ENCODE measurements around the gene HEATR9.

The HEATR9 gene

GRCh38 chr17:35875800-35876139 is 7.1 kb upstream of the HEATR9 start:
- H3K27me3 ChIP-seq (ENCODE audit: insufficient read depth, low read length), result no peaks in the 10 kb centered on the region
- H3K36me3 ChIP-seq (ENCODE audit: insufficient read depth, low read length), result no peaks in the 10 kb centered on the region
- no peak overlapping the region for H3K27ac ChIP-seq (ENCODE audit: low read depth, low read length)
- peak overlapping the region; percentile 57 for H2AFZ ChIP-seq (ENCODE audit: low read length, unreplicated experiment)
- H3K4me3 ChIP-seq (ENCODE audit: low read depth, low read length), result no peak overlapping the region
- peaks cover 20% of the 10 kb centered on the region for H3K4me1 ChIP-seq (ENCODE audit: control insufficient read depth, insufficient read depth, low read length, unreplicated experiment)
- no peaks in the 10 kb centered on the region for H3K79me2 ChIP-seq (ENCODE audit: control insufficient read depth, insufficient read depth, low read length, unreplicated experiment)

- Histone ChIP-seq H3K4me1 (ENCODE audit: control insufficient read depth, insufficient read depth, low read length, unreplicated experiment) (peaks cover 14% of the 10 kb centered on the region), H3K79me2 (ENCODE audit: control insufficient read depth, insufficient read depth, low read length, unreplicated experiment) (no peaks in the 10 kb centered on the region), H3K27me3 (ENCODE audit: insufficient read depth, low read length) (no peaks in the 10 kb centered on the region), H3K4me3 (ENCODE audit: low read depth, low read length) (no peak overlapping the region), H3K27ac (ENCODE audit: low read depth, low read length) (no peak overlapping the region), H3K36me3 (ENCODE audit: insufficient read depth, low read length) (no peaks in the 10 kb centered on the region), H2AFZ (ENCODE audit: low read length, unreplicated experiment) (peak overlapping the region; percentile 57)
These were observed 6.5 kb upstream of the HEATR9 start for GRCh38 chr17:35875072-35875799.

- H3K27ac ChIP-seq (ENCODE audit: low read depth, low read length), result no peak overlapping the region
- H3K4me3 ChIP-seq (ENCODE audit: low read depth, low read length), result no peak overlapping the region
- peaks cover 8% of the 10 kb centered on the region for H3K4me1 ChIP-seq (ENCODE audit: control insufficient read depth, insufficient read depth, low read length, unreplicated experiment)
- no peak overlapping the region for H2AFZ ChIP-seq (ENCODE audit: low read length, unreplicated experiment)
- no peaks in the 10 kb centered on the region for H3K36me3 ChIP-seq (ENCODE audit: insufficient read depth, low read length)
- no peaks in the 10 kb centered on the region for H3K27me3 ChIP-seq (ENCODE audit: insufficient read depth, low read length)
- no peaks in the 10 kb centered on the region for H3K79me2 ChIP-seq (ENCODE audit: control insufficient read depth, insufficient read depth, low read length, unreplicated experiment)
These were observed 3.7 kb upstream of the HEATR9 start for GRCh38 chr17:35872196-35872980.

DNA sequence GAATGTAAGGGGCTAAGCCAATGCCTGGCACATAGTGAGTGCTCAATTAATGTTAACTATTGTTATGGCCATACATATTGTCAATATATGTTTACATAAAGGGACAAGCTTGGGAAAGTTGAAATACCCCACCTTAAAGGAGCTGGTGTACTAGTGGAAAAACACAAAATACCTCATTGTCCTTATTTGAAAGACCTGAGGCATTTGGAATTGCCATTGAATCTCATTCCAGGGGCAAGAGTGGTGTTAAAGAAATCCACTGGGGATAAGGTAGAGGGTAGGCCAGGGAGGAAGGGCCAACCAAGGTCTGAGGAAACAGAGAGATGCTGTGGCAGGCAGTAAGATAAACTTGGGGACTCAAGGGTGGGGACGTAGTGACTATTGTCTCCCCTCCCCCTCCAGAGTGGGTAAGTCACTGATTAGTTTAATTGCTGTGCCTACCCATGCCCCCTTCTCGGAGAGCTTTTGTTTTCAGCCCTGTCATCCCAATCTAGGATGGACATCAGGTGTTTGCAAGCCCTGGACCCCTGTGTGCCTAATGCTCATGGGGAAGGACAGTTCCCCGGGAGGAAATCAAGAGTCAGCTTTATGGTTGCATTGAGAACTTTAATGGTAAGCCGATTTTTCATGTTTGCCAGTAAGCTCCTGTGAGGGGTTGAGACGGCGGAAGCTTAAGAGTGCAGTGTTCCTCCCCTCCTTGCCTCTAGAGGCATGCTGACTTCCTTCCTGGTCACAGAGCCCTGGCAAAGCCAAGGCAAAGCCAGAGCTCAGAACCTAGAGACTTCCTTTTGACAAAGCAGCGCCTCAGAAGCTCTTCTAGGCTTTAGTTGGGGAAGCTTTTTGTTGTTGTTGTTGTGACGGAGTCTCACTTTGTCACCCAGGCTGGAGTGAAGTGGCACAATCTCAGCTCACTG is 2.5 kb upstream of the HEATR9 start:
- Histone ChIP-seq H3K27ac (ENCODE audit: low read depth, low read length) (no peak overlapping the region), H3K27me3 (ENCODE audit: insufficient read depth, low read length) (no peaks in the 10 kb centered on the region), H2AFZ (ENCODE audit: low read length, unreplicated experiment) (no peak overlapping the region), H3K36me3 (ENCODE audit: insufficient read depth, low read length) (no peaks in the 10 kb centered on the region), H3K79me2 (ENCODE audit: control insufficient read depth, insufficient read depth, low read length, unreplicated experiment) (no peaks in the 10 kb centered on the region), H3K4me3 (ENCODE audit: low read depth, low read length) (no peak overlapping the region), H3K4me1 (ENCODE audit: control insufficient read depth, insufficient read depth, low read length, unreplicated experiment) (peaks cover 14% of the 10 kb centered on the region)

DNA sequence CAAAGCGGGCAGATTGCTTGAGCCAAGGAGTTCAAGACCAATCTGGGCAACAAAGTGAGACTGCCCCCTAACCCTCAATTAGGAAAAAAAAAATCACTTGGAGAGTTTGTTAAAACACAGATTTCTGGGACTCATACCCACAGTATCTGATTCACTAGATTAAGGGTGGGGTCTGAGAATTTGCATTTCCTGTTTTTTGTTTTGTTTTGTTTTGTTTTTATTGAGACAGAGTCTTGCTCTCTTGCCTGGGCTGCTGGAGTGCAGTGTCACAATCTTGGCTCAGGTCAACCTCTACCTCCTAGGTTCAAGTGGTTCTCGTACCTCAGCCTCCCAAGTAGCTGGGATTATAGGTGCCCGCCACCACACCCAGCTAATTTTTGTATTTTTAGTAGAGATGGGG is 1.1 kb downstream of the HEATR9 start:
- no peaks in the 10 kb centered on the region for H3K79me2 ChIP-seq (ENCODE audit: control insufficient read depth, insufficient read depth, low read length, unreplicated experiment)
- no peak overlapping the region for H2AFZ ChIP-seq (ENCODE audit: low read length, unreplicated experiment)
- H3K27ac ChIP-seq (ENCODE audit: low read depth, low read length), result no peak overlapping the region
- H3K4me1 ChIP-seq (ENCODE audit: control insufficient read depth, insufficient read depth, low read length, unreplicated experiment), result peaks cover 17% of the 10 kb centered on the region
- H3K36me3 ChIP-seq (ENCODE audit: insufficient read depth, low read length), result no peaks in the 10 kb centered on the region
- H3K27me3 ChIP-seq (ENCODE audit: insufficient read depth, low read length), result no peaks in the 10 kb centered on the region
- no peak overlapping the region for H3K4me3 ChIP-seq (ENCODE audit: low read depth, low read length)

GRCh38 chr17:35866341-35866950 is 2.2 kb downstream of the HEATR9 start:
- no peaks in the 10 kb centered on the region for H3K27me3 ChIP-seq (ENCODE audit: insufficient read depth, low read length)
- H2AFZ ChIP-seq (ENCODE audit: low read length, unreplicated experiment), result peak overlapping the region; percentile 67
- peaks cover 17% of the 10 kb centered on the region for H3K4me1 ChIP-seq (ENCODE audit: control insufficient read depth, insufficient read depth, low read length, unreplicated experiment)
- H3K27ac ChIP-seq (ENCODE audit: low read depth, low read length), result peak overlapping the region; percentile 85
- no peaks in the 10 kb centered on the region for H3K36me3 ChIP-seq (ENCODE audit: insufficient read depth, low read length)
- peak overlapping the region; percentile 18; the same call in 1 of the 2 replicates for H3K4me3 ChIP-seq (ENCODE audit: low read depth, low read length)
- no peaks in the 10 kb centered on the region for H3K79me2 ChIP-seq (ENCODE audit: control insufficient read depth, insufficient read depth, low read length, unreplicated experiment)

DNA sequence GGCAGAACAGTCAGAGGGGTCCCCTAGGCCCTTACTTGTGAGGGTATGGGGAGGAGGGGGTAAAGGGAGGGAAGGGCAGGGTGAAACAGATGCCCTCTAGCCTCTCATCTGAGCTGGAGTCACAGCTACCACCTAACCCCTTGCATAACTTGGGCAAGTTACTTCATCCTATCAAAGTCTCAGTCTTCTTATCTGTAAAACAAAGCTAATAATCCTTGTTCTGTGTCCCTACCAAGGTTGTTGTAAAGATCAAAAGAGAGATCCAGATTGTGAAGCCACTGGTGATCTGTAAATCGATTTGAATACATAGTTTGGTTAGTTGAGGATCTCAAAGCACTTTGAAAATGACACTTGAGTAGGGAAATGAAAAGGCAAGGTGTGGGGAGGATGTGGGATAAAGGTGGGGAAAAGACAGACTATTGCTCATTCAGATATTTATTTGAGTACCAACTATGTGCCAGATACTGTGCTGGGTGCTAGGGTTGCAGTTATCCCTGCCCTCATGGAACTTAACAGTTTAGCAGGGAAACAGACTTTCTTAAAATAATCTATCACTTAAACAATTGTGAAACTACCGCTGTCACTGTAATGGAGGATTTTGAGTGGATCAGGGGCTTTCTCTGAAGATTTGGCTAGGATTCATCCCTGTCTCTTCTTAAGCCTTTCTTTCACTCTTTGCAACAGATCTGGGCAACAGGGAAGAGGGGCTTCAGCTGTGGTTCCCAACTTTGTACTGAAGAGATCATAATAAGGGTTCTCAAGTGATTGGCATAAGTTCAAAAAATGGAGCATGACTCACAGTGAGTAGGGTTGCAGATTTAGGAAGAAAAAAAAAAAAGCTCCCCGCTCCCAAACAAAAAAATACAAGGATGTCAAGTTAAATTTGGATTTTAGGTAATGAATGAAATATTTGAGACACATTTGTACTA is 3.0 kb downstream of the HEATR9 start:
- Histone ChIP-seq H3K36me3 (ENCODE audit: insufficient read depth, low read length) (no peaks in the 10 kb centered on the region), H3K4me3 (ENCODE audit: low read depth, low read length) (peak overlapping the region; percentile 18; the same call in 1 of the 2 replicates), H3K79me2 (ENCODE audit: control insufficient read depth, insufficient read depth, low read length, unreplicated experiment) (no peaks in the 10 kb centered on the region), H3K27me3 (ENCODE audit: insufficient read depth, low read length) (no peaks in the 10 kb centered on the region), H3K27ac (ENCODE audit: low read depth, low read length) (peak overlapping the region; percentile 85), H3K4me1 (ENCODE audit: control insufficient read depth, insufficient read depth, low read length, unreplicated experiment) (peaks cover 17% of the 10 kb centered on the region), H2AFZ (ENCODE audit: low read length, unreplicated experiment) (peak overlapping the region; percentile 36)

DNA sequence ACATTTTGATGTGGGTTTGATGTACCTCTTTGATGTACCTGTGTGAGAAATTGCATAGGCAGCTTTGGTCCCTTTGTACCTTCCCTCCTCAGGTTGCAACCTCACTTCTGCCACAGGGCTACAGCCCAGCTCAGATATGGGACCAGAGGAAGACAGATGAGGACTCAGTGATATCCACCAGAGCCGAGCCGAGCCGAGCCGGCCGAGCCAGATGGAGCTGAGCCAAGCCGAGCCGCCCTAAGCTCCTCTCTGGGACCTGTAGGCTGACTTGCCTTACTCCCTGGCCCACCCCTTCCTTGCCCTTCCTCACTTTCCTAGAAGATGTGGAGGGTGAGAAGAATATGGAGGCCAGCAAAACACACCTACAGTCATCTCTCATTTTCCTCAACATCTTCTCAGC is 3.8 kb downstream of the HEATR9 start:
- Histone ChIP-seq H3K36me3 (ENCODE audit: insufficient read depth, low read length) (no peaks in the 10 kb centered on the region), H3K27me3 (ENCODE audit: insufficient read depth, low read length) (no peaks in the 10 kb centered on the region), H2AFZ (ENCODE audit: low read length, unreplicated experiment) (no peak overlapping the region), H3K4me1 (ENCODE audit: control insufficient read depth, insufficient read depth, low read length, unreplicated experiment) (peaks cover 17% of the 10 kb centered on the region), H3K4me3 (ENCODE audit: low read depth, low read length) (no peak overlapping the region), H3K79me2 (ENCODE audit: control insufficient read depth, insufficient read depth, low read length, unreplicated experiment) (no peaks in the 10 kb centered on the region), H3K27ac (ENCODE audit: low read depth, low read length) (no peak overlapping the region)

GRCh38 chr17:35856603-35857002 is 12.1 kb downstream of the HEATR9 start:
- Histone ChIP-seq H3K27me3 (ENCODE audit: insufficient read depth, low read length) (no peaks in the 10 kb centered on the region), H3K27ac (ENCODE audit: low read depth, low read length) (no peak overlapping the region), H3K36me3 (ENCODE audit: insufficient read depth, low read length) (no peaks in the 10 kb centered on the region)

More at GRCh38 chr17:35856603-35857002, 12.1 kb downstream of the HEATR9 start:
- Histone ChIP-seq H2AFZ (ENCODE audit: low read length, unreplicated experiment) (no peak overlapping the region), H3K79me2 (ENCODE audit: control insufficient read depth, insufficient read depth, low read length, unreplicated experiment) (no peaks in the 10 kb centered on the region), H3K4me3 (ENCODE audit: low read depth, low read length) (no peak overlapping the region), H3K4me1 (ENCODE audit: control insufficient read depth, insufficient read depth, low read length, unreplicated experiment) (no peaks in the 10 kb centered on the region)

All from ACC112 (cell line).